Measurements from ENCODE around the gene TAT.
A peak's percentile ranks its signal among the peaks of the same experiment; 100 is the strongest.

The TAT gene

DNA sequence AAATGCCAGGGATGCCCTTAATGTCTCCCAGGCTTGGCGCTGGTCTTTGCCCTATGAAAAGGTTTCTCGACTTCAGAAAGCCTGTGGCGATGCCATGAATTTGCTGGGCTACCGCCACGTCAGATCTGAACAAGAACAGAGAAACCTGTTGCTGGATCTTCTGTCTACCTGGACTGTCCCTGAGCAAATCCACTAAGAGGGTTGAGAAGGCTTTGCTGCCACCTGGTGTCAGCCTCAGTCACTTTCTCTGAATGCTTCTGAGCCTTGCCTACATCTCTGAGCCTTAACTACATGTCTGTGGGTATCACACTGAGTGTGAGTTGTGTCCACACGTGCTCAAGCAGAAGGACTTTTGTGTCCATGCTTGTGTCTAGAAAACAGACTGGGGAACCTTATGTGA, 39.2 kb downstream of the TAT start:
- peak; percentile 37 for DNase-seq (ENCODE audit: low spot score)

DNA sequence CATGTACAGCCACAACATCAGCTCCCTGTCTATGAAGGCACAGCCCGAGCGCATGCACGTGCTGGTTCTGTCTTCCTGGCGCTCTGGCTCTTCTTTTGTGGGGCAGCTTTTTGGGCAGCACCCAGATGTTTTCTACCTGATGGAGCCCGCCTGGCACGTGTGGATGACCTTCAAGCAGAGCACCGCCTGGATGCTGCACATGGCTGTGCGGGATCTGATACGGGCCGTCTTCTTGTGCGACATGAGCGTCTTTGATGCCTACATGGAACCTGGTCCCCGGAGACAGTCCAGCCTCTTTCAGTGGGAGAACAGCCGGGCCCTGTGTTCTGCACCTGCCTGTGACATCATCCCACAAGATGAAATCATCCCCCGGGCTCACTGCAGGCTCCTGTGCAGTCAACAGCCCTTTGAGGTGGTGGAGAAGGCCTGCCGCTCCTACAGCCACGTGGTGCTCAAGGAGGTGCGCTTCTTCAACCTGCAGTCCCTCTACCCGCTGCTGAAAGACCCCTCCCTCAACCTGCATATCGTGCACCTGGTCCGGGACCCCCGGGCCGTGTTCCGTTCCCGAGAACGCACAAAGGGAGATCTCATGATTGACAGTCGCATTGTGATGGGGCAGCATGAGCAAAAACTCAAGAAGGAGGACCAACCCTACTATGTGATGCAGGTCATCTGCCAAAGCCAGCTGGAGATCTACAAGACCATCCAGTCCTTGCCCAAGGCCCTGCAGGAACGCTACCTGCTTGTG, 40.0 kb downstream of the TAT start:
- DNase-seq (ENCODE audit: low spot score) = no peak

DNA sequence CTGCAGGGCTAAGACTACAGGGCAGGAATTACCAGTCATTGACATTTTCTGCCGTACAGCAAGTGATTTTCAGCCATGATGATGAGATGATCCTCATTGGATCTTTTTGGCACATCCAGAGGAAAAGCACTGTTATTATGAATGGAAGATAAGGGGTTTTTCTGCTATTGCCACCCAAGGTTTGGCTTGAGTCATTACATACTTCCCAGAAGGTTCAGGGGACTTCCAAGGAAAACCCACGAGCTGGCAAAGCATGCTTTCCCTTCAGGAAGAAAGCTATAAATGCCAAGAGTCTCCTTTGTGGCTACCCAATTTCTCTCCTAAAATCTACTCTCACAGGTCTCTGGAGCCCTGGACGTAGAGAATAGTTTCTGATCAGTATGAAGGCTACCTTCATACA, 44.5 kb downstream of the TAT start:
- no peak for DNase-seq (ENCODE audit: low spot score)

DNA sequence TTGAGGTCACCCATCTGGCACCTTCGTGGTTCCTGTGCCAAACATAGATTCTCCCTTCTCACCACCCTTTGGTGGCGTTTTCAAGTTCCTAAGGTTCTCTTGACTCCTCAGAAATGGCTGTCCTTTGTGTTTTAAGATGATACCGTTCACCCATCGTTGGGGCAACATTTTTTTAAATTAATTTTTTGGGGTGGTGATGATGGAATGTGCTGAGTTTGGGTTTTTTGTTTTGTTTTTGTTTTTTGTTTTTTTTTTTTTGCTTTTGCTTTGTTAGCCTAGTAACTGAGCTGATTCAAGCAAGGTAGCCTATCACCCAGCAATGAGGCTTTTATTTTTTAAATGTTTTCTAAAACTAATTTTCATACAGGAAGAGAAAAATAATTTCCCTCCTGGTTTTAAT, 48.0 kb downstream of the TAT start:
- DNase-seq (ENCODE audit: low spot score) = no peak

DNA sequence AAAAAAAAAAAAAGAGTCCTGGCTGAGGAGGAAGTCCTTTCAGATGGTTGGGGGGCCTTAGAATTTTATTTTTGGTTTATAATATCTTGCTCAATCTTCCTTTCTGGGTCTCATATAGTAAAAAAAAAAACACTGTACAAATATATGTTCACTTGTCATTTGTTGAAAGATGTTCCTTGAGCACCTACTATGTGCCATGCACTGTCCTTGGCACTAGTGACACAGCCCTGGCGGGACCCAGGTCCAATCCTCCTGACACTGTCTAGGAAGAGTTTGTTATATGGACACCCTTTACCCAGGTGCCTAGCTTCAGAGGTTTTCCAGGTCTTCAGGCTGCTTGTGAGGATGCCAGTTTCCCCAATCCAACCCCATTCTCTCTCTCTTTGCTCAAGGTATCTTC, 48.6 kb downstream of the TAT start:
- no peak for DNase-seq (ENCODE audit: low spot score)

DNA sequence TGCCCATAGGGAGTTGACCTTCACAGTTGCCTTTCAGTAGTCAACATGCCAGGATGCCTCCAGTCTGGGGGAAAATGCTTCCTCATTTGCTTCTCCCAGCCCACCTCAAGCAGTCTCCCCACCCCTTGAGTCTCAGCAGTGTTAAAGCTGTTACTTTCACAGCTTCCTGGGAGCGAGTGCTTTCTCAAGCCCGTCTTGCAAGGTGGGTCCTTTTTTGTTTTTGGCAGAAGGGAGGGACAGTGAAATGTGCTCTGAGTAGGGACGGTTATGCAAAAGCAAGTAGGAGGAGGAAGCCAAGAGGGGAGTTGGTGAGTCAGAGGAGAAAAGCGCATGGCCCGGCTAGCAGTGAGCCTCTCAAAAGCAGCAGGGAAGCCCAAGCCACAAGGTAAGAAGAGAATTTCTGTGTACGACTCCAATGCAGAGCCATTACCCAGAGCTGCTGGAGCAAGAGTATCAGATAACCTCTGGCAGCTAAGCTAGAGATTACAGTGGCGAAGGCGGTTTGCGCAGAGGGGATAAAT, 50.7 kb downstream of the TAT start, which contains the start of gene CHST4:
Gene CHST4 (plus strand): TSS at position 316 of the 521 bp plus-strand sequence. CDS start 10,252 bp downstream, outside the sequence.
- no peak for DNase-seq (ENCODE audit: low spot score)

DNA sequence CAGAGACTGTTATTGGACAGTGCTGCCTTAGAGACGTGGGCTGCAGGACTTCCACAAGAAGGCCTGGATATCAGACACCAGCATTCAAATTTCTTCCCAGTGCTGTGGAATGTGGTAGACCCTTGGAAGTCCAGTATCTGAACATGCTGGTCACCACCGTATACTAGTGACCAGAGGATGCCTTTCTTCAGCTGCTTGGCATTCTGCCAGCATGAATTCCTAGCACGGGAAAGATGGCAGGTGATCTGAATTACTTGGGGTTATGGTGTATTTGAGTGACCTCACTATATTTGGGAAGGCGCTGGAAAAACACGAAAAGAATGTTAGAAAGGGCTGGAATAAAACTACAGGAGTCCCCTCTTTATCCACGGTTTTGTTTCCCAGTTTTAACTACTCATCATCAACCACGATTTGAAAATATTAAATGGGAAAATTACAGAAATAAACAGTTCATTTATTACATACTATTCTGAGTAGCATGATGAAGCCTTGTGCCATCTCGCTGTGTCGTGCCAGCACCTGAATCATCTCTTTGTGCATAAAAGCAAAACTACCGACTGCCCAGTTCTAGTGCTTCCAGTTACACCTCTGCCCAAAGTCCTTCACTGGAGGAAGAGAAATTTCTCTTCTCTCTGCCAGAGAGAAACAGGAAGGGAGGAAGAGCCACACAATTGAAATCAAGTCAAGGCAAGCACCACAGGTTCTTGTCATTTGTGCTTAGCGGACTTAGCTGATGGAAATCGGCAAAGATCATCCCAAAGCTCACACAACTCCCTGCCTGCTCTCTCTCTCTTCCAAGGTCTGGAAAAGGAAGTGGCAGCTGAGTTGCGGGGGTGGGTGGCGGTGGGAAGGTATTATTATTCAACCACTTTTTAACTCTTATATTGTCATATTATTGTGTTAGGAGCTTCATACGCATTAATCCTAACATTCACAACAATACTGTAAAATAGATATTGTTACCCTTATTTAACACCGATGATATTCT, 52.0 kb downstream of the TAT start:
- DNase-seq (ENCODE audit: low spot score) = no peak

DNA sequence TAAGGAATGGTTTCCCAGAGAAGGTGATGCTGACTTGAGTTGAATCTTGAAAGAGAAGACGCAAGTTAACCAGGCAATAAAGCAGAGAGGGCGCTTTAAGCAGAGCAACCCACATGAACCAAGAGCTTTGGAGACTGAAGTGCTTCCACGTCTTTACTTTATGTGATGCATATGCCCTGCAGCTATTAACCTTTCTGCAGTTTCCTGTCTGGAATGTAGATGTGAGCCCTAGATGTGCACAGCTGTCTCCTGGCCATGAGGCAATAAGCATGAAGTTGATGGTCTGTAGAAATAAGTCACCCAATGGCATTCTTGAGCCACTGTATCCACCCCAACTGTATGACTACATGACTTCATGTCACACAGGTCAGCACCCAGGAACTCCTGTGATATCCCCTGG, 56.3 kb downstream of the TAT start:
- DNase-seq (ENCODE audit: low spot score) = no peak
